ENCODE measurements around the gene KLB.

Gene KLB

DNA sequence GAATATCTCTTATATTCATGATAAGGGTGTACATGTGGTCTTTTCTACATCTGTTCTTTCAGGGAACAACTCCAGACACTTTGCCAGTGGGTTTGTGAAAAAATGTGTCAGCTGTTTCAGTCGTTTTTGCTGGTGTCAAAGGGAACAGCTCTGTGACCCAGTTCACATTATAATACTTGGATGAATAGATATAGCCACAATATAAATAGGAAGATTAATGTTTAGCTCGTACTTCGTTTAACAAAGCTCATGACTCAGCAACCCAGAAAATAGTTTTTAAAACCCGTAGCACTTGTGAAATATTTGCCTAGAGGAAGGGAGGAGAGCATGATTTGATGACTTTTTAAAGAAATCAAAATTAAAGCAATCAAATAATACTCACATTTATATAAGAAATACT, 60.0 kb downstream of the KLB start:
- DNase-seq, result no peak

DNA sequence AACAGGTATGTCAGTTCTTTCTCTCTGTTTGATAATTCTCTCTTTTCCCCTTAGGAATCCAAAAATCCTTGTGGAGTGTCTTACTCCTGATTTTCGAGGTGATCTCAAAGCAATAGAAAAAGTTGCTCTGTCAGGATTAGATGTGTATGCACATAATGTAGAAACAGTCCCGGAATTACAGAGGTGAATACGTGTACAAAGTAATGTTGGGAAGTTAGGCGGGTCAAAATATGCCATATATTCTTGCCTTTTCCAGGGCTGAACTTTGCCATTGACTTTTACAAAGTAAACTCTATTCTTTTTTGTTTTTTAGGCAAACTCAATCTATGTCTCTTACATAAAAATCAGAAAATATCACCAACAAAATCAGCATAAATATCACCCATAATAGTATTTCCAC, 60.7 kb downstream of the KLB start:
- no peak for DNase-seq

DNA sequence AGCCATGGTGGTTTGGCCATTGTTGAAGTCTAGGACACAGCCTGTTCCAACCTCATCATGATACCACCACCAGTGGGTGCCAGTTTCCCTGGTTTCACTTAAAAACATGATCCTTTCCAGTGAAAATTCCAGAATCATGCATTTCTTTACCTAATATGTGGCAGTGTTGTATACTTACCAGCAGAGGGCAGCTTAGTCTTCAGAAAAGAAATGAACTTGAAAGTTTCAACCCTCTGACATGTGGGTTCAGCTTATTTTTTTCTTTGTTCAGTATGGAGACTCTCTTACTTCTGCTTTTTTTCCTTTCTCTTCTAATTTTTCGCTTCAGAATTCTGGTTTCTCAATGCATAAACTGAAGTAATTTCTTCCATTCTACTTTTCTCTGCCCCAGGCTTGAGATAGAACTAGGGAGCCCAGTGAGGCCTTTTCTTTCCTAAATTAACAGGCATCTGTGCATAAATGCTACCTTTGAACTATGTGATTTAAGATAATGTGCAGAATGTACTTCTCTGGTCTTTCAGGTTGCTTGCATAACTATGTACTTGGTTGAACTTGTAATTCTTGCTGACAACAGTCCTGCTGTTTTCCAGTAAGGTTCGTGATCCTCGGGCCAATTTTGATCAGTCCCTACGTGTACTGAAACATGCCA, 62.8 kb downstream of the KLB start:
- peak; percentile 46 for DNase-seq

DNA sequence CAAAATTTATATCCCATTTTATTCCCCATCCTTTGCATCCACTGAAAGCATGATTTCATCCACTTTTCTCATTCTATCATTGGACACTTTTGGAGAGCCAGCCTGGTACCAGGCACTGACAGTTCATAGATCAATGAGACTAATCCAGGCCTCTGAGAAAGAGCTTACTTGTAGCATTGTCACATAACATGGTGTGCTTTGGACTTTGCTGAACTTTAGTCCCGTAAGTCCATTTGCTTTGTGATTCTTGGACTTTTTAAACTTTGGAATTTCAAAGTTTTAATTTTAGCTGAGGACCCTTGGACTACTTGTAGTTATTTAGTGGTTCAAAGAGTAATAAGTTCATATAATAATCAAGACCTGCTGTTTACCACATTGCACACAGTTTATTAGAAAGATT, 63.7 kb downstream of the KLB start:
- DNase-seq, result no peak

DNA sequence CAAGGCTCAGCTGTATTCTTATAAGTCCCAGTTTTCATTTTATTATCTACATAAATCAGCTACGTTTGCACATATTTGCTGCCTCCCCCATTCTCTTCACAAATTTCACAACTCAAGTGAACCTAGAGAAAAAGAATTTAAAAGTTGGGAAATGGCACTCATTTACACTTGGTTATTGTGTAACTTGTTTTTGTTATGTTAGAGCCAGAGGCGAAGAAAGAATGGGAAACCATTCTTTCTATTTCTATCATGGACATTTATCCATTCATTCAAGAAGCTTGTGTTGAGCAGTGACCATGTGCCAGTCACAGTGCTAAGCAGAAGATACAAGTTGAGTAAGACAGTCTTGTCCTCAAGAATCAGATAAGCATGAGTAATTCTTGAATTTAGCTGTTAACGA, 65.7 kb downstream of the KLB start:
- no peak for DNase-seq

DNA sequence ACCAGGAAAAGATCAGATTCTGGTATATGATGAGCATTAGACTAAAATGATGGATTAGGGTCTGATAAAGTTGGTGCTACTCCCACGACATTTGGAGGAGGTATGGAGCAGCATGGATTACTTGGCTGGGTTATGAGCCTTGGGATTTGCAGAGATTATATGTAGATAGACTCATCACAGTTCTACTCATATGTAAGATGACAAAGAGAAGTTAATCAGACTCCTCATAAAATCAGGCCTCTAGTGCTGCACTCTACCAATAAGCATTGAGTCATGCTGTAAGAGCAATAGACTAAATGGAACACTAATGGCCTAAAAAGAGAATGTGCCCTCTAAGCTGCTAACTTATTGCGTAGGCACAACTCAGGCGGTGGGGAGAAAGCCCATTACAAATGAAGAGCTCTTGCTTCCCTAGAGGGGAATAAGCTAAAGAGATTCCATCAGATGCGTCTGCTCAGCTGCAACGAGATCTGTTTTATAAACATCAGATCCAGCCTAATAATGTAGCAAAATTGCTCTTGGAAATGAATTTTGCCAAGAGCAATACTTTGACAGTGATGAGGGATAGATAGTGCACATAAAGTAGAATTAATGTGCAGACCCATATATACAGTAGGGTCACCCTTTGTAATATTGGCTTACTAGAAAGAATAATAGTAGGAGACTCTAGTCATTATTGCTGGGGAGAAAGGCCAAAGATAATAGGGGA, 69.6 kb downstream of the KLB start:
- no peak for DNase-seq

DNA sequence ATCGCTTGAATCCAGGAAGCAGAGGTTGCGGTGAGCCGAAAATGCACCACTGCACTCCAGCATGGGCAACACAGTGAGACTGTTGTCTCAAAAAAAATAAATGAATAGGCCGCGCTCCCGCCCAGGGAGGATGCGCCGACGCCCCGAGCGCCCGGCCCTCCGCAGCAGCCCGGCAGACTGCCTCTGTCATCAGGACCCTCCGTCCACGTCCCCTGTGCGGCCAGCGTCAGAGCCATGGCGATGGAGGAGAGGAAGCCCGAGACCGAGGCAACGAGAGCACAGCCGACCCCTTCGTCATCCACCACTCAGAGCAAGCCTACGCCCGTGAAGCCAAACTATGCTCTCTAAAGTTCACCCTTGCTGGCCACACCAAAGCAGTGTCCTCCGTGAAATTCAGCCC, 73.5 kb downstream of the KLB start:
- DNase-seq, result no peak

DNA sequence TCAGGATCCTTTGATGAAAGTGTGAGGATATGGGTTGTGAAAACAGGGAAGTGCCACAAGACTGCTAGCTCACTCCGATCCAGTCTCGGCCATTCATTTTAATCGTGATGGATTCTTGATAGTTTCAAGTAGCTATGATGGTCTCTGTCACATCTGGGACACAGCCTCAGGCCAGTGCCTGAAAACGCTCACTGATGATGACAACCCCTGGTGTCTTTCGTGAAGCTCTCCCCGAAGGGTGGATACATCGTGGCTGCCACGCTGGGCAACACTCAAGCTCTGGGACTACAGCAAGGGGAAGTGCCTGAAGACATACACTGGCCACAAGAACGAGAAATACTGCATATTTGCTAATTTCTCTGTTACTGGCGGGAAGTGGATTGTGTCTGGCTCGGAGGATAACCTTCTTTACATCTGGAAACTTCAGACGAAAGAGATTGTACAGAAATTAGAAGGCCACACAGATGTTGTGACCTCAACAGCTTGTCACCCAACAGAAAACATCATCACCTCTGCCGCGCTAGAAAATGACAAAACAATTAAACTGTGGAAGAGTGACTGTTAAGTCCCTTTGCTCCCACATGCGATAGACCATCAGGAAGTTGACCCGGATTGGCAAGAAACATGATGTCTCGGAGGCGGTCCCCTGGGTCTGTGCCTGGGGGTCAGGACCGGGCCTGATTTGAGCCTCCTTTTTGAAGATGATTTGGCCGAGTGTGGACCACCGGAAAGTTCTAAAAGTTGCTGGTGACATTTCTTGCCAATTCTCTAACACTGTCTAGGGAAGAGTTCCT, 74.4 kb downstream of the KLB start:
- DNase-seq, result no peak

DNA sequence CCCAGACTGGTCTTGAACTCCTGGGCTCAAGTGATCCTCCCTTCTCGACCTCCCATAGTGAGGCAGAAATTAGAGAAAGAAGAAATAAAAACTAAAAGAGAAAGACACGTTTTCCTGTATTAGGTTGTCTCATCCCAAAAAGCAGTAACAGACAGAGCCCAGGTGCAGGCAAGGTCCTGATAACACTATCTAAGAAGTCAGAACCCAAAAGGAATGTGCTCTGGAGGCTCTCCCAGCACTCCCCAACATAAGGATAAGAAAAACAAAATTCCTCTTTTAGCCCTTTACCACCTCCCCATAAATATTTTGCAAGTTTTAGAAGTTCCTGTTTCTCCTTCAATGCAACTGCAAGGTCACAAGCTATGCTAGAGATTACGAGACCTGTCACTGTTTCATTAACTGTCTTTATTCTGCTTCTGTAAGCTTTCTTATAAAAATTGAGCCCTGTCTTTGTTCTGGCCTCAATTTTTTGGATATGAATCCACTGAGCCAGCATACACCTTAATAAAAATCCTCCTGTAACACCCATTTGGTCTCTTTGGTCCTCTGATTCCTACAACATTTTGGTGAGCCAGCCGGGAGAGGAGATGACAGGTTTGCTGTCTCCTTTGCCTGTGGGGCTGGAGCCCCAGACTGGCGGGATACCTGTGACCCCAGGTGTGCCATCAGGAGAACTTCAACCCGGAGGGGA, 78.0 kb downstream of the KLB start:
- no peak for DNase-seq

DNA sequence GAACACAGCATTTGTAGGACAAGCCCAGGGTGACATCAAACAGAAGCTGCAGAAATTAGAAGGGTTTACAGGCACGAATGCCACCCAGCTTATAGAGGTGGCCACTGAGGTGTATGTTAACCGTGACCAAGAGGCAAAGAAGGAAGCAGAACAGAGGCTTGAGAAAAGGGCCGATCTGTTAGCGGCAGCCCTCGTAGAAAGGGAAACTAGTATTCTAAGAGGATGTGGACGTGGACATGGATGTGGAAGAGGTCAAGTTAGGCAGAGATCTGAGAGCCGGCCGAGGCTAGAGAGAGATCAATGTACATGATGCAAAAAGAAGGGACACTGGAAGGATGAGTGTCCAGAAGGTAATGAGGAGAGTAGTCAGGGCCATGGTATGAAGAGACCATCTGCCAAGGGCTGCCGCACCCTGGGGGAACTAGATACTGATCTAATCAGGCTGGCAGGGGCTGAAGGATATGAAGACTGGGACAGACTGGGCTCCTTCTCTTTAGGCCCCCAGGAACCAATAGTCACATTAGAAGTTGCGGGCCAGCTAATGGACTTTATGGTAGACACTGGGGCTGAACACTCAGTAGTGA, 79.6 kb downstream of the KLB start:
- no peak for DNase-seq

DNA sequence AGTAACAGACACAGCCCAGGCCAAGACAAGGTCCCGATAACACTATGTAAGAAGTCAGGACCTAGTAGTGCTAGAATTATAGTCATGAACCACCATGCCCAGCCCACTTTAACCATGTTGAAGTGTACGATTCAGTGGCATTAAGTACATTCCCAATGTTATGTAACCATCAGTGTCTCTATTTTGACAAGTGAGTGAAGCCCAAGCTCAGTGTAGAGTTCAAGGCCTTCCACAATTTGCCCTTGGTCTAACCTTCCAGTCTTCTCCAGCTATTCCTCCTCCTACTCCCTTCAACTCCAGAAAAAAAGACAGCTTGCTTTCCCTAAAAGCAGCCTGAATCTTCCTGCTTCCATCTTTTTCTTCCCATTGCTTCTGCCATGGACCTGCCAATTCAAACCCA, 83.6 kb downstream of the KLB start:
- no peak for DNase-seq

DNA sequence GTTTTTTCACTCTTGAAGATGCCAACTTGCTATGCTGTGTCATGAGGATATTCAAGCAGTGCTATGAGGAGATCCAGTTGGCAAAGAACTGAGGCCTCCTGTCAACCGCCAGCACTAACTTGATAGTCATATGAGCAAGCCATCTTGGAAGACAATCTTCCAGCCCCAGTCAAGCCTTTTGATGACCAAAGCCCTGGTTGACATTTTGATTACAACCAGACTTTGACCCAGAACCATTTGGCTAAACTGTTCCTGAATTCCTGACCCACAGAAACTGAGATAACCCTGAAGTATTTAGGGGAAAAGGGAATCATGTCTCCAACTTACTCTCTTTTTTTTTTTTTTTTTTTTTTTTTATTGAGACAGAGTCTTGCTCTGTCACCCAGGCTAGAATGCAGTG, 87.6 kb downstream of the KLB start:
- DNase-seq, result no peak

DNA sequence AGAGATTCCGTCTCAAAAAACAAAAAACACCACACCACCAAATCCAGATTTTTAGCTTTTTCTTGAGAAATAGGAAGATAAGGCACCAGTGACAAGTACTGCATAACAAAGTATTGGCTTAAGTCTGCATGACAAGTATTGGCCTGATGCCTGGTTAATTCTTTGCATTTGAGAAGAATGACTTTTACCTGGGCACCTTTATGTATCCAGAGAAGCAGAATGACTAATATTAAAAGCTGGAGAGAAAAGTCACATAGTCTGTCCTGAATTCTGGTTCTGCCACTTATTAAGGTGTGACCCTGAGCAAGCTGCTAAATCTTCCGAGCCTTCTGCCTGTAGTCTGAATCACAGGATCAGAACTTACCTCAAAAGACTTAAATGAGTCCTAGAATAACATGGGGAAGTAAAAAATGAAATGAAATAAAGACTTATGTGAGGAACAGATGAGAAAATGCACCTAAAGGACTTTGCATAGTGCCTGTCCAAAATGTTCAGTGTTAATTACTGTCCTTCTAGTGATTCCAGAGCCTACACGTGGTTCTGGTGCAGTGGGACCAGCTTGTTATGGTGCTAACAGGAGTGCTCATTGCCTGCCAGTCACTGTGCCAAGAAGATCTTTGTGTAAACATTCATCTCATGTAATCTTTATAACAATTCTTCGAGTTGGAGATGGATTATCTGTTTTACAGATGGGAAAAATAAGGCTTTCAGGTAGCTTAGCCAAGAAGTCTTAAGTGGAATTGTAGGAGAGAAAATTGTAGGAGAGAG, 88.9 kb downstream of the KLB start:
- DNase-seq, result no peak

DNA sequence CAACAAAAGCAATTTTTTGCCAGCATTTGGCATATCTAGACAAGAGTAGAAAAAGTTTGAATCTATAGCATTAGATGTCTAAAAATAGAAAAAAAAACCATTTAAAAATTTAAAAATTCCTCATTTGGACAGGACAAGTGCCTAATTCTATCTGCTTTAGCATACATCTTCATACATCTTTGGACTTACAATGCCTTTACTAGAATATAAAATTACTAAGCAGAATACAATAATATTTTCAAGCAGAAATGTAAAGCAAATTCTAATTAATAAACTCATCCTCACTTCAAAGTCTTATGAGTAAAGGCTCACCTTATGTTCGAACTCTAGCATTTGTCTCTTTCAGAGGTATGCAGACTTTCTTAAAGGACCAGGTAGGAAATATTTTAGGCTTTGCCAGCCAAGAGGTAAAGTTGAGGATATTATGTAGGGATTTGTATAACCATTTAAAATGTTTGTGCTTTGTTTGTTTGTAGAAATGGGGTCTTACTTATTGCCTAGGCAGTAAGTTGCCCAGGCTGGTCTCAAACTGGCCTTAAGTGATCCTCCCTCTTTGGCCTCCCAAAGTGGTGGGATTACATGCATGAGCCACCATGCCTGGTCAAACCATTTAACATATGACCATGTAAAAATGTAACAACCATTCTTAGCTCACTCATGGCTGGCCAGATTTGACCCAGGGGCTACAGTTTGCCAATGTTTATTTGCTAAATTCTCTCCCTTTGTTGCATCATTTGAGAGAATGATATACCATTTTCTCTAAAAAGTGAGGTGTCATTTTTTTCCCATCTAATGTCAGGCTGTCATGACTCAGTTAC, 91.4 kb downstream of the KLB start:
- no peak for DNase-seq

DNA sequence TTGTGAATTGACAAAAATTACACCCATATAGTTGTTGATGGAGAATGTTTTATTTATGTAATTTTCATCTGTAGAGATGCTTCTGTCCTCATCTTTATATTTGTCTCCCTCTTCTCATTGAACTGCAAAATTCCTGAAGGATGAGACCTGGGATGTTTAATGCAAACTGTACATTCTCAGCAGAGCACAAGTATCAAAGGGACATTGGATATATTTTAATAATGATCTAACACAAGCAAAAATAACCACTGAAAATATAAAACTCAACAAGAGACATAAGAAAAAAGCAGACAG, 91.9 kb downstream of the KLB start:
- no peak for DNase-seq

All from NCI-H1105 (cell line).